K562 (cell line): ENCODE data around the gene ZNF333. TPM values are rescaled to one million over a fixed set of nuclear protein-coding genes. Genes with fewer than 3 reads are reported as not detected.

Source experiments
- ATAC-seq: fragments of 200-7000 bp; cut with Tn5 transposase; 3 replicates; pipeline ENCODE4 v1.9.1; 2020; ENCODE audit warnings: moderate library complexity
- BruUV-seq: library from RNA; stranded (reverse); fragments of 400-500 nt; replicated peaks from 2 replicates; lab custom pipeline; 2021; lab: Mats Ljungman, UMichigan
- CTCF ChIA-PET: fragments of 300-600 bp; formaldehyde crosslinking; extraction: SDS; loops from one replicate; lab custom pipeline; 2021; ENCODE audit warnings: low intra/inter-chr PET ratio; lab: Yijun Ruan, JAX
- POLR2A ChIA-PET: fragments of 300-600, 350-650 bp; sonication (Branson Sonifier 250); formaldehyde crosslinking; extraction: SDS; loops from one replicate; lab custom pipeline; 2021; ENCODE audit warnings: antibody characterized with exemption, inconsistent platforms; lab: Yijun Ruan, JAX
- DNase-seq, 4 experiments: peaks; one replicate each; pipeline versions ENCODE4 v3.0.0 to v3.0.0-alpha.2; 2011 to 2018; ENCODE audit warnings: low spot score in 3 of 4, mixed read lengths in 3 of 4; ENCODE audit errors: extremely low read depth in 1 of 4
- FAIRE-seq: peaks from 2 replicates; lab custom pipeline; 2011; peaks lifted over from hg19 to GRCh38; lab: Jason Lieb, UNC
- H2AFZ ChIP-seq: 2 replicates; pipeline ENCODE4 v1.6.0; 2011; ENCODE audit warnings: low read depth, low read length, control low read depth, inconsistent platforms
- H3K27ac ChIP-seq: fragments of 200-600 bp; 3 replicates; pipeline ENCODE4 v1.8.0; 2011; ENCODE audit warnings: low read depth, mild to moderate bottlenecking, control low read depth, inconsistent platforms, low read length, moderate library complexity, mixed read lengths; ENCODE audit errors: extremely low read depth
- H3K27me3 ChIP-seq, 2 experiments: fragments of 300-600 bp in 1 of 2; 2 replicates in 1 of 2; 3 replicates in 1 of 2; pipeline versions ENCODE4 v1.6.0 to v1.8.0; 2011; ENCODE audit warnings: inconsistent platforms in 2 of 2, low read length in 2 of 2, mild to moderate bottlenecking in 1 of 2, mixed read lengths in 1 of 2, moderate library complexity in 1 of 2; ENCODE audit not compliant: control insufficient read depth in 2 of 2, insufficient read depth in 2 of 2
- H3K36me3 ChIP-seq: fragments of 300-600 bp; 3 replicates; pipeline ENCODE4 v1.8.0; 2011; ENCODE audit warnings: mild to moderate bottlenecking, low read length, inconsistent platforms; ENCODE audit not compliant: control insufficient read depth, insufficient read depth
- H3K4me1 ChIP-seq, 2 experiments: fragments of 200-600 bp in 1 of 2; replicated peaks in 1 of 2; 2 replicates in 1 of 2; 3 replicates in 1 of 2; pipeline versions ENCODE4 v1.5.1 to v1.8.0; 2011; ENCODE audit warnings: inconsistent platforms in 2 of 2, low read length in 2 of 2, mild to moderate bottlenecking in 1 of 2, mixed read lengths in 1 of 2, moderate library complexity in 1 of 2; ENCODE audit not compliant: control insufficient read depth in 2 of 2, insufficient read depth in 2 of 2
- H3K4me2 ChIP-seq: 2 replicates; pipeline ENCODE4 v1.6.1; 2011; ENCODE audit warnings: low read length, control low read depth, inconsistent platforms, mixed read lengths; ENCODE audit not compliant: insufficient read depth
- H3K4me3 ChIP-seq: fragments of 200-600 bp; sonication (generic), shearing (Covaris generic); 2 replicates; pipeline ENCODE4 v1.5.1; 2016; ENCODE audit warnings: control low read depth, inconsistent platforms
- H3K79me2 ChIP-seq: fragments of 200-600 bp; 3 replicates; pipeline ENCODE4 v1.8.0; 2011; ENCODE audit warnings: low read length, inconsistent platforms; ENCODE audit not compliant: control insufficient read depth, insufficient read depth
- H3K9ac ChIP-seq, 2 experiments: 2 replicates each; pipeline versions ENCODE4 v1.6.0 to v1.6.1; 2011; ENCODE audit warnings: low read depth in 2 of 2, low read length in 2 of 2, control low read depth in 1 of 2, inconsistent platforms in 1 of 2, mild to moderate bottlenecking in 1 of 2, mixed read lengths in 1 of 2; ENCODE audit not compliant: insufficient read depth in 1 of 2
- H3K9me1 ChIP-seq: one replicate; pipeline ENCODE4 v1.6.0; 2011; ENCODE audit warnings: inconsistent platforms, mild to moderate bottlenecking, low read length, moderate library complexity; ENCODE audit not compliant: control insufficient read depth, insufficient read depth
- H3K9me3 ChIP-seq: replicated peaks from 2 replicates; pipeline ENCODE4 v1.5.1; 2011; ENCODE audit warnings: low read depth, low read length, inconsistent platforms; ENCODE audit not compliant: control insufficient read depth, insufficient read depth
- H4K20me1 ChIP-seq: replicated peaks from 2 replicates; pipeline ENCODE4 v1.6.1; 2011; ENCODE audit warnings: low read length, inconsistent platforms, mixed read lengths; ENCODE audit not compliant: control insufficient read depth, insufficient read depth
- HDGF ChIP-seq: fragments of 450-650 bp; IDR thresholded peaks from 2 replicates; pipeline ENCODE4 v1.6.1; 2016
- MEIS2 ChIP-seq: fragments of 450-650 bp; IDR thresholded peaks from 2 replicates; pipeline ENCODE4 v1.6.1; 2014; ENCODE audit warnings: mild to moderate bottlenecking; ENCODE audit not compliant: partially characterized antibody
- ZNF175 ChIP-seq: fragments of 200-800 bp; sonication (Bioruptor generic); IDR thresholded peaks from 2 replicates; pipeline ENCODE4 v1.6.1; 2016; ENCODE audit warnings: low read depth, mild to moderate bottlenecking, missing genetic modification characterization, missing compliant biosample characterization
- WGBS: fragments of 100-300 bp; shearing (Covaris generic); methylation state at CpG from one replicate; pipeline ENCODE4 v1.1.6; 2016; ENCODE audit warnings: low coverage, mixed read lengths; ENCODE audit not compliant: insufficient coverage; ENCODE audit errors: missing lambda C conversion rate; 5-methylcytosine and 5-hydroxymethylcytosine counted together
- in situ Hi-C: fragments of 300-500 bp; cut with MboI; formaldehyde crosslinking; loops from 4 replicates; pipeline ENCODE4 v1.15.0; 2018; ENCODE audit warnings: inconsistent platforms, mixed read lengths
- intact Hi-C: fragments of 100-400 bp; cut with micrococcal nuclease; formaldehyde crosslinking; loops from 2 replicates; pipeline ENCODE4 v1.14.2; 2022
- polyA plus RNA-seq, 8 experiments: library from polyadenylated mRNA; depleted of rRNA in 4 of 8; stranded (reverse) in 5 of 8; unstranded in 3 of 8; fragments of >200 nt; fragmentation: Nextera tagmentation in 2 of 8; fragmentation: Illumina TruSeq in 1 of 8; extraction: Ambion mirVana in 2 of 8; extraction: Trizol in 1 of 8; gene quantifications; 2 replicates each; pipeline versions ENCODE4 v1.2.1 to v1.2.3, GENCODE V29; 2011 to 2014; ENCODE audit warnings: inconsistent platforms in 1 of 8, missing spikeins in 1 of 8
- total RNA-seq, 7 experiments: library from RNA; depleted of rRNA in 6 of 7; stranded (reverse); fragments of >200 nt in 6 of 7; fragmentation: Illumina TruSeq in 2 of 7; extraction: Trizol in 2 of 7; gene quantifications; 2 replicates each; pipeline versions ENCODE4 v1.2.1 to v1.2.3, GENCODE V29; 2011 to 2021; ENCODE audit warnings: low replicate concordance in 1 of 7
- TF ChIP-seq, protein P1 (sequence below): fragments of 450-650 bp; IDR thresholded peaks from 2 replicates; pipeline ENCODE4 v1.6.1; 2017; ENCODE audit warnings: mild to moderate bottlenecking, moderate library complexity
- TF ChIP-seq, protein P2 (sequence below): fragments of 450-650 bp; IDR thresholded peaks from 2 replicates; pipeline ENCODE4 v1.6.1; 2016

The ZNF333 gene
- total and polyA plus RNA-seq, 9 of the 15 experiments (the other 6 are each of a cell fraction or from before 2014, with no cell fraction given): 2.8 to 10.3 (median 6.3) TPM

DNA sequence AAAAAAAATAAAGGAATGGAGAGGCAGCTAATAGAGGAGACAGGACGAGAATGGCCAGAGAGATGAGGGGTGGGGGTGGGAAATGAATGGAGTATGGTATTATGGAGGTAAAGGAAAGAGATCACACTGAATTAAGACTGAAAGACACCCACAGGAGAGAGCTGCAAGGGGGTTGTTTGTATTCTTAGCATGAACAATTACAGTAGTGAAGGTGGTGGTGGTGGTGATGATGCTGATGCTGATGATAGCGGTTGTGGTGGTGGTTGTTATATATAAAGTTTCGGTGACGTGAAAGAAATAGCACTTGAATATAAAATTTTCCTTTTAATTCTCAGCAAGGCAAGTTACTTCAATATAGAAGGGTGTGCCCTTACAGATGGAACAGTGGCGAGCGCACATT is 12.4 kb upstream of the ZNF333 start:
- FAIRE-seq (no peak), DNase-seq (no peak)
- H2AFZ ChIP-seq: no peak overlapping the region
- no peaks in the 10 kb centered on the region for H4K20me1 ChIP-seq
- ChIA-PET CTCF (no interaction called here), POLR2A (interaction anchor here (1.8 kb wide), 1 partner anchor 13 kb away, joined by 4 read pairs; the partner anchor contains the start of gene ZNF333)
- H3K36me3 ChIP-seq: no peaks in the 10 kb centered on the region
- no peak overlapping the region for H3K27ac ChIP-seq
- intact Hi-C loops (no loop called here), in situ Hi-C loops (no loop called here)
- H3K9ac ChIP-seq: no peak overlapping the region
- H3K9me3 ChIP-seq: no peaks in the 10 kb centered on the region
- no peaks in the 10 kb centered on the region for H3K79me2 ChIP-seq
- no peak overlapping the region for H3K4me2 ChIP-seq
- no TSS peak for BruUV-seq
- peaks cover 0 to 3% of the 10 kb centered on the region in 2 experiments; a peak in 1 of 5 replicates for H3K4me1 ChIP-seq
- no peak overlapping the region for H3K4me3 ChIP-seq
- TF ChIP-seq, protein P1, sequence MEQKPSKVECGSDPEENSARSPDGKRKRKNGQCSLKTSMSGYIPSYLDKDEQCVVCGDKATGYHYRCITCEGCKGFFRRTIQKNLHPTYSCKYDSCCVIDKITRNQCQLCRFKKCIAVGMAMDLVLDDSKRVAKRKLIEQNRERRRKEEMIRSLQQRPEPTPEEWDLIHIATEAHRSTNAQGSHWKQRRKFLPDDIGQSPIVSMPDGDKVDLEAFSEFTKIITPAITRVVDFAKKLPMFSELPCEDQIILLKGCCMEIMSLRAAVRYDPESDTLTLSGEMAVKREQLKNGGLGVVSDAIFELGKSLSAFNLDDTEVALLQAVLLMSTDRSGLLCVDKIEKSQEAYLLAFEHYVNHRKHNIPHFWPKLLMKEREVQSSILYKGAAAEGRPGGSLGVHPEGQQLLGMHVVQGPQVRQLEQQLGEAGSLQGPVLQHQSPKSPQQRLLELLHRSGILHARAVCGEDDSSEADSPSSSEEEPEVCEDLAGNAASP: no peak
- no peak for TF ChIP-seq HDGF
- TF ChIP-seq, all 486 proteins: peak for 0
- H3K9me1 ChIP-seq: no peaks in the 10 kb centered on the region
- H3K27me3 ChIP-seq: peaks cover 7 to 22% of the 10 kb centered on the region in 2 experiments
- under 1% methylated on average over 6 of the region's 6 CpGs for WGBS
- no peak for ATAC-seq

DNA sequence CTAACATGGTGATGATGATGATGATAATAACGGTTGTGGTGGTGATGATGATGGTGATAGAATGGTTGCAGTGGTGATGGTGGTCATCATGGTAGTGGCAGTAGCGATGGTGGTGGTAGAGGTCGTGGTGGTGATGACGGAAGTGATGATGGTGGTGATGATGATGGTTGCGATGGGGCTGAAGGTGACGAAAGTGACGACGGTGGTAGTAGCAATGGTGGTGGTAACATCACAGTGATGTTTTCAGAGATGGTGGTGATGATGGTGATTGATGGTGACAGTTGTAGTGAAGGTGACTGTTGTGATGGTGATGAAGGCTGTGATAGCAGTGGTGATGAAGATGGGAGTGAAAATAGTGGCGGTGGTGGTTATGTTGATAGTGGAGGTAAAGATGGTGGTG is 11.6 kb upstream of the ZNF333 start:
- ATAC-seq: no peak
- ChIA-PET CTCF (no interaction called here), POLR2A (no interaction called here)
- BruUV-seq: no TSS peak
- TF ChIP-seq ZNF175 (CRISPR knock-in tag) (no peak), MEIS2 (peak; percentile 22)
- TF ChIP-seq, protein P2, sequence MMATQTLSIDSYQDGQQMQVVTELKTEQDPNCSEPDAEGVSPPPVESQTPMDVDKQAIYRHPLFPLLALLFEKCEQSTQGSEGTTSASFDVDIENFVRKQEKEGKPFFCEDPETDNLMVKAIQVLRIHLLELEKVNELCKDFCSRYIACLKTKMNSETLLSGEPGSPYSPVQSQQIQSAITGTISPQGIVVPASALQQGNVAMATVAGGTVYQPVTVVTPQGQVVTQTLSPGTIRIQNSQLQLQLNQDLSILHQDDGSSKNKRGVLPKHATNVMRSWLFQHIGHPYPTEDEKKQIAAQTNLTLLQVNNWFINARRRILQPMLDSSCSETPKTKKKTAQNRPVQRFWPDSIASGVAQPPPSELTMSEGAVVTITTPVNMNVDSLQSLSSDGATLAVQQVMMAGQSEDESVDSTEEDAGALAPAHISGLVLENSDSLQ: peak; percentile 53
- no peaks in the 10 kb centered on the region for H4K20me1 ChIP-seq
- peaks cover 0 to 3% of the 10 kb centered on the region in 2 experiments; a peak in 1 of 5 replicates for H3K4me1 ChIP-seq
- no peak for DNase-seq
- H3K4me3 ChIP-seq: no peak overlapping the region
- 9% methylated on average over 9 of the region's 9 CpGs for WGBS
- H3K27me3 ChIP-seq: peaks cover 7 to 23% of the 10 kb centered on the region in 2 experiments
- no peak overlapping the region for H3K4me2 ChIP-seq
- no peaks in the 10 kb centered on the region for H3K36me3 ChIP-seq
- no peak for FAIRE-seq
- H3K9me1 ChIP-seq: no peaks in the 10 kb centered on the region
- H3K9me3 ChIP-seq: no peaks in the 10 kb centered on the region
- in situ Hi-C loops (no loop called here), intact Hi-C loops (no loop called here)
- no peak overlapping the region for H2AFZ ChIP-seq
- H3K9ac ChIP-seq: no peak overlapping the region
- no peaks in the 10 kb centered on the region for H3K79me2 ChIP-seq
- no peak overlapping the region for H3K27ac ChIP-seq
